ENCODE results near the gene APBA1.

The APBA1 gene

GRCh38 chr9:69379270-69379982, 292.7 kb downstream of the APBA1 start:
- DNase-seq (no peak), ATAC-seq (ENCODE audit: insufficient read depth, low read depth) (no peak)
- Histone ChIP-seq H3K4me1 (ENCODE audit: insufficient read depth, low read length) (no peaks in the 10 kb centered on the region), H3K79me2 (ENCODE audit: insufficient read depth, low read length) (no peaks in the 10 kb centered on the region), H3K9me3 (ENCODE audit: insufficient read depth, low read length, severe bottlenecking) (no peaks in the 10 kb centered on the region), H3K36me3 (ENCODE audit: insufficient read depth, low read length) (no peaks in the 10 kb centered on the region), H3K27ac (ENCODE audit: low read length) (no peak overlapping the region), H3K9ac (ENCODE audit: low read depth, low read length) (no peak overlapping the region), H3K4me2 (ENCODE audit: insufficient read depth, low read length) (no peak overlapping the region), H2AFZ (ENCODE audit: low read depth, low read length) (no peak overlapping the region), H3K4me3 (ENCODE audit: low read depth in 1 of 2, low read length in 2 of 2) (no peak overlapping the region), H4K20me1 (ENCODE audit: insufficient read depth, low read length) (no peaks in the 10 kb centered on the region), H3K27me3 (ENCODE audit: insufficient read depth, low read length, poor library complexity) (no peaks in the 10 kb centered on the region)
- TF ChIP-seq, protein P1, sequence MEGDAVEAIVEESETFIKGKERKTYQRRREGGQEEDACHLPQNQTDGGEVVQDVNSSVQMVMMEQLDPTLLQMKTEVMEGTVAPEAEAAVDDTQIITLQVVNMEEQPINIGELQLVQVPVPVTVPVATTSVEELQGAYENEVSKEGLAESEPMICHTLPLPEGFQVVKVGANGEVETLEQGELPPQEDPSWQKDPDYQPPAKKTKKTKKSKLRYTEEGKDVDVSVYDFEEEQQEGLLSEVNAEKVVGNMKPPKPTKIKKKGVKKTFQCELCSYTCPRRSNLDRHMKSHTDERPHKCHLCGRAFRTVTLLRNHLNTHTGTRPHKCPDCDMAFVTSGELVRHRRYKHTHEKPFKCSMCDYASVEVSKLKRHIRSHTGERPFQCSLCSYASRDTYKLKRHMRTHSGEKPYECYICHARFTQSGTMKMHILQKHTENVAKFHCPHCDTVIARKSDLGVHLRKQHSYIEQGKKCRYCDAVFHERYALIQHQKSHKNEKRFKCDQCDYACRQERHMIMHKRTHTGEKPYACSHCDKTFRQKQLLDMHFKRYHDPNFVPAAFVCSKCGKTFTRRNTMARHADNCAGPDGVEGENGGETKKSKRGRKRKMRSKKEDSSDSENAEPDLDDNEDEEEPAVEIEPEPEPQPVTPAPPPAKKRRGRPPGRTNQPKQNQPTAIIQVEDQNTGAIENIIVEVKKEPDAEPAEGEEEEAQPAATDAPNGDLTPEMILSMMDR (IDR thresholded peaks at IDR 0.05; ENCODE audit: borderline replicate concordance, extremely low read depth, low read length, poor library complexity, severe bottlenecking) = no peak
- no peak for TF ChIP-seq EZH2 (IDR thresholded peaks at IDR 0.05; ENCODE audit: borderline replicate concordance, low read depth, low read length, severe bottlenecking)

GRCh38 chr9:69377981-69378380, 294.2 kb downstream of the APBA1 start:
- no peaks in the 10 kb centered on the region for H3K9me3 ChIP-seq (ENCODE audit: insufficient read depth, low read length, severe bottlenecking)
- H2AFZ ChIP-seq (ENCODE audit: low read depth, low read length) = no peak overlapping the region
- no peaks in the 10 kb centered on the region for H4K20me1 ChIP-seq (ENCODE audit: insufficient read depth, low read length)
- no peaks in the 10 kb centered on the region for H3K27me3 ChIP-seq (ENCODE audit: insufficient read depth, low read length, poor library complexity)
- ATAC-seq (ENCODE audit: insufficient read depth, low read depth) = no peak
- TF ChIP-seq, protein P1 (IDR thresholded peaks at IDR 0.05; ENCODE audit: borderline replicate concordance, extremely low read depth, low read length, poor library complexity, severe bottlenecking) = no peak
- no peak for TF ChIP-seq EZH2 (IDR thresholded peaks at IDR 0.05; ENCODE audit: borderline replicate concordance, low read depth, low read length, severe bottlenecking)
- H3K79me2 ChIP-seq (ENCODE audit: insufficient read depth, low read length) = no peaks in the 10 kb centered on the region
- DNase-seq = no peak
- H3K9ac ChIP-seq (ENCODE audit: low read depth, low read length) = no peak overlapping the region
- H3K36me3 ChIP-seq (ENCODE audit: insufficient read depth, low read length) = no peaks in the 10 kb centered on the region
- no peak overlapping the region for H3K4me2 ChIP-seq (ENCODE audit: insufficient read depth, low read length)
- no peaks in the 10 kb centered on the region for H3K4me1 ChIP-seq (ENCODE audit: insufficient read depth, low read length)
- H3K4me3 ChIP-seq (ENCODE audit: low read depth in 1 of 2, low read length in 2 of 2) = no peak overlapping the region
- no peak overlapping the region for H3K27ac ChIP-seq (ENCODE audit: low read length)
